DOHH2 (cell line): ENCODE results near the gene MARCHF3.

ENCODE experiments used
- H3F3A ChIP-seq: fragments of 200-600 bp; sonication (generic), shearing (Covaris generic); 2 replicates; pipeline ENCODE4 v1.6.0; 2016; ENCODE audit warnings: antibody characterized with exemption, mild to moderate bottlenecking; ENCODE audit not compliant: control insufficient read depth, insufficient read depth
- H3K27ac ChIP-seq: fragments of 200-600 bp; sonication (generic); 2 replicates; pipeline ENCODE4 v1.5.1; 2014; ENCODE audit warnings: low read depth, mild to moderate bottlenecking, low read length, moderate library complexity
- H3K27me3 ChIP-seq: fragments of 200-600 bp; sonication (generic); 2 replicates; pipeline ENCODE4 v1.6.1; 2014; ENCODE audit warnings: mild to moderate bottlenecking, low read length, mixed read lengths; ENCODE audit not compliant: control insufficient read depth
- H3K36me3 ChIP-seq: fragments of 200-600 bp; sonication (generic); 2 replicates; pipeline ENCODE4 v1.6.1; 2014; ENCODE audit warnings: mild to moderate bottlenecking, low read length, moderate library complexity, mixed read lengths; ENCODE audit not compliant: control insufficient read depth
- H3K4me1 ChIP-seq: fragments of 200-600 bp; sonication (generic); 2 replicates; pipeline ENCODE4 v1.6.1; 2014; ENCODE audit warnings: mild to moderate bottlenecking, low read length, mixed read lengths; ENCODE audit not compliant: control insufficient read depth
- H3K4me2 ChIP-seq: fragments of 200-600 bp; sonication (generic); 2 replicates; pipeline ENCODE4 v1.6.0; 2014; ENCODE audit warnings: mild to moderate bottlenecking, low read length, moderate library complexity
- H3K4me3 ChIP-seq: fragments of 200-600 bp; sonication (generic); 2 replicates; pipeline ENCODE4 v1.5.1; 2014; ENCODE audit warnings: mild to moderate bottlenecking, low read length, mixed read lengths
- H3K79me2 ChIP-seq: fragments of 200-600 bp; sonication (generic); 2 replicates; pipeline ENCODE4 v1.6.1; 2014; ENCODE audit warnings: mild to moderate bottlenecking, low read length, mixed read lengths; ENCODE audit not compliant: control insufficient read depth
- H3K9me2 ChIP-seq: fragments of 200-600 bp; sonication (generic); replicated peaks from 2 replicates; pipeline ENCODE4 v1.6.1; 2014; ENCODE audit warnings: mild to moderate bottlenecking, low read length, mixed read lengths; ENCODE audit not compliant: control insufficient read depth
- H3K9me3 ChIP-seq: fragments of 200-600 bp; sonication (generic); 2 replicates; pipeline ENCODE4 v1.6.1; 2014; ENCODE audit warnings: antibody characterized with exemption, low read length, mixed read lengths; ENCODE audit not compliant: control insufficient read depth, insufficient read depth
- H4K20me1 ChIP-seq: fragments of 200-600 bp; sonication (generic); 2 replicates; pipeline ENCODE4 v1.6.0; 2014; ENCODE audit warnings: low read depth, mild to moderate bottlenecking, antibody characterized with exemption, low read length, moderate library complexity; ENCODE audit not compliant: control insufficient read depth, insufficient read depth
- CTCF ChIP-seq: fragments of 200-600 bp; sonication (generic); IDR thresholded peaks from one replicate; pipeline ENCODE4 v1.5.1; 2014; ENCODE audit warnings: antibody characterized with exemption, mild to moderate bottlenecking, low read depth, low read length; ENCODE audit not compliant: poor library complexity, severe bottlenecking
- EZH2phosphoT487 ChIP-seq: fragments of 200-600 bp; sonication (generic); IDR thresholded peaks from 2 replicates; pipeline ENCODE4 v1.6.1; 2017; ENCODE audit warnings: borderline replicate concordance, mild to moderate bottlenecking, antibody characterized with exemption, low read length, moderate library complexity, mixed read lengths

Gene MARCHF3

GRCh38 chr5:126837242-126837641 is 193.1 kb downstream of the MARCHF3 start:
- H3K4me2 ChIP-seq = no peak overlapping the region
- no peak overlapping the region for H3K4me3 ChIP-seq
- H3K9me3 ChIP-seq = no peaks in the 10 kb centered on the region
- H3K27ac ChIP-seq = no peak overlapping the region
- no peaks in the 10 kb centered on the region for H3K27me3 ChIP-seq
- H3K4me1 ChIP-seq = no peaks in the 10 kb centered on the region
- H3K36me3 ChIP-seq = peaks cover 63% of the 10 kb centered on the region
- no peaks in the 10 kb centered on the region for H4K20me1 ChIP-seq
- no peaks in the 10 kb centered on the region for H3K79me2 ChIP-seq
- H3F3A ChIP-seq = peaks cover 15% of the 10 kb centered on the region
- no peaks in the 10 kb centered on the region for H3K9me2 ChIP-seq
- TF ChIP-seq EZH2phosphoT487 = no peak
- TF ChIP-seq CTCF = no peak

- peaks cover 68% of the 10 kb centered on the region for H3K36me3 ChIP-seq
- TF ChIP-seq EZH2phosphoT487 = no peak
- no peak for TF ChIP-seq CTCF
- H3K27ac ChIP-seq = no peak overlapping the region
These were observed 193.6 kb downstream of the MARCHF3 start for GRCh38 chr5:126836778-126837177.

GRCh38 chr5:126831156-126831555 is 199.2 kb downstream of the MARCHF3 start:
- no peaks in the 10 kb centered on the region for H3K27me3 ChIP-seq
- peaks cover 28% of the 10 kb centered on the region for H3K79me2 ChIP-seq
- H3K27ac ChIP-seq = no peak overlapping the region
- H3K4me2 ChIP-seq = no peak overlapping the region
- H3K4me3 ChIP-seq = no peak overlapping the region
- peaks cover 98% of the 10 kb centered on the region for H3K36me3 ChIP-seq
- TF ChIP-seq CTCF (no peak), EZH2phosphoT487 (no peak)
- no peaks in the 10 kb centered on the region for H3K9me3 ChIP-seq
- H3K4me1 ChIP-seq = no peaks in the 10 kb centered on the region
- H4K20me1 ChIP-seq = peaks cover 6% of the 10 kb centered on the region; the same call in 1 of the 2 replicates
- H3K9me2 ChIP-seq = no peaks in the 10 kb centered on the region
- H3F3A ChIP-seq = peaks cover 16% of the 10 kb centered on the region; the same call in 1 of the 2 replicates

More at GRCh38 chr5:126836778-126837177, 193.6 kb downstream of the MARCHF3 start:
- H3K4me2 ChIP-seq = no peak overlapping the region
- H3K9me3 ChIP-seq = no peaks in the 10 kb centered on the region
- no peaks in the 10 kb centered on the region for H3K27me3 ChIP-seq
- no peaks in the 10 kb centered on the region for H3K79me2 ChIP-seq
- H3K4me1 ChIP-seq = no peaks in the 10 kb centered on the region
- no peaks in the 10 kb centered on the region for H3K9me2 ChIP-seq
- no peaks in the 10 kb centered on the region for H4K20me1 ChIP-seq
- H3F3A ChIP-seq = peaks cover 15% of the 10 kb centered on the region
- no peak overlapping the region for H3K4me3 ChIP-seq
